GM18502 (cell line): ENCODE measurements around the gene TAF1B.
A peak's percentile ranks its signal among the peaks of the same experiment; 100 is the strongest.

Source experiments
- ATAC-seq: cut with Tn5 transposase; IDR thresholded peaks from one replicate; pipeline ENCODE4 v1.9.1; 2021; ENCODE audit warnings: mild to moderate bottlenecking; ENCODE audit not compliant: unreplicated experiment, poor library complexity

Gene TAF1B

DNA sequence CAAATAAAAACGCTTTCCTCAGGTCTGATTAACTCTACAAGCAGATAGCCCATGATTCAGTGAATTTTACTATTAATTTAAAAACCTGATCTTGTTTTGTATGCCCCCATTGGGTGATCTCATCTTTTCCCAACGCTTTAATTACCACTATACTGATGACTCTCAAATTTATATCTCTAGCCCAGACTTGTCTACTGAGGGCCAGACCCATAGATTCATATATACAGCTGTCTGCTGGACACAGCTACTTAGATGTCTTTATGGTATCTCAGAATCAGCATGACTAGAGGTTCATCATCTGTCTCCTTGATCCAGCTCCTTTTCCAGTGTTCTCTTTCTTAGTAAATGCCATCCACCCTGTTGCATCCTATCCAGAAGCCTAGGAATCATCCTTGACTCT is 33.8 kb downstream of the TAF1B start:
- no peak for ATAC-seq

DNA sequence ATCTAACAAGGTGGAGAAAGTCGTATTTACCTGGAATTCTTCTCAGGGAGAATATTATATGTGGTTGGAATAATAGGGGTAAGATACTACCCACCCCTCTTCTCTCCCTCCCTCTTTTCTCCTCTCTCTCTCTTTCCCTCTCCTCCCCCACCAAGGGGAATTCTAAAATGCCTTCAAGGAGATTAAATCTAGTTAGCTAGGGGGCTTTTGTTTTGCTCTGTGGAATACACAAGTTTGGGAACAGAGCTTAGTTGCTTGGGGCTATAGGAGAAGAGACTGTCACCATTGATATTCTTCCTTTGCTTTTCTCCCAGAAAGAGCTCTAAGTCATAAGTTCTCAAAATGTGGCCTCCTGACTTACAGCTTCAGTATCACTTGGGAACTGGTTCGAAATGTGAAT is 34.5 kb downstream of the TAF1B start:
- ATAC-seq: no peak

GRCh38 chr2:9879455-9880194 is 36.4 kb downstream of the TAF1B start:
- ATAC-seq: no peak

DNA sequence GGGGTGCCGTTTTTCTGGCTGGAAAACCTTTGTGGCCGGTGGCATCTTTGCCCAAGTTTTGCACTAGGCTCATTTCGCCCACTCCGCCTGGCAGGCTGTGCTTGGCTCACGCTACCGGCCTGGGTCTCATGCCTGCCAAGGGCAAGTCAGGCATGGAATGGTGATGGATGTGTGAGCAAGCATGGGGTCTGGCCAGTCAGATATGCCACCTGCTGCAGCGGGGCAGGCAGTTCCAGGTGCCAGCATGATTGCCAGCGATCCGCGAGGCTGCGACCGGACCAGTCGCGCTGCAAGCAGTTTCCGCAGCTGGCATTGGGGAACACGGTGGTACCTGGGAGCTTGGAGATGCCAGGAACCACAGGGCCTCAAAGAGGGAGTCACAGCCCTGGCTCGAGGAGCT is 40.6 kb downstream of the TAF1B start:
- no peak for ATAC-seq

GRCh38 chr2:9884436-9884835 is 41.2 kb downstream of the TAF1B start:
- no peak for ATAC-seq

DNA sequence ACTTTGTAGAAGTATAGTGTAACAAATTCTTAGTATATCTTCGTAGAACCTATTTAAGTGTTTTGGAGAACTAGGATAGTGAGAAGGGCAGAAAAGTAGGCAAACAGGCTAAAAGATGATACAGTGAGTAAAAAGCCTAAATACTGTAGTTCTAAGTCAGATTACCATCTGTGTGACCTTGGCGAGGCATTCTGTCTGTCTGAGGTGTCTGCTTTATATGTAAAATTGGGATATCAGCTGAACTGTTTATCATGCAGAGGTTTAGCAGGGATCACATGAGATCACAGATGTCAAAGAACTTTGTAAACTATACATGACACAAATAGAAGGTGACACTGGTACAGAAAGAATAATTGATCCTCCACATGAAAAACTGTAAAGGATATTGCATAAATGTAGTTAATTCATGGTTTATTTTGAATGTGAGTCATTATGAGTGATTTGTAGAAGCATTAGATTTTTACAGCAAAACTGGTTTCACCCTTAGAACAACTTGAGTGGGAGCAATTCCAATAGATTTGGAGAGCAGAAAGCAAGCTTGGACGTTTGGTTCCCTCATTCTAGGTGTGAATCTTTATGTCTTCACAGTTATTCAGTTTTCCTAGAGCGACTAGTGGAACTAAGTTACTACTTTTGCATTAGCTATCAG is 41.9 kb downstream of the TAF1B start:
- no peak for ATAC-seq

DNA sequence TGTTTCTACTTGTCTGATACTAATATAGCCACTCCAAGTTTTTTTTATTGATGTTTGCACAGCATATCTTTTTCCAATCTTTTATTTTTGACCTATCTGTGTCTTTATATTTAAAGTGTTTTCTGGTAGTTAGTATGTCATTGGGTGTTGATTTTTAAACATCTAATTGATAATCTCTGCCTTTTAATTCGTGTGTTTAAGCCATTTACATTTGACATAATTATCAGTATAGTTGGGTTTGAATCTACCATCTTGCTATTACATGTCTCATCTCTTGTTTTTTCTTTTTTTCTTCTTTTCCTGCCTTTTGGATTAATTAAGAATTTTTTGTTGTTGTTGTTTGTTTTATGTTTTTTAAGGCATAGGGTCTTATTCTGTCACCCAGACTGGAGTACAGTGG is 44.2 kb downstream of the TAF1B start:
- ATAC-seq: no peak

GRCh38 chr2:9889812-9890261 is 46.6 kb downstream of the TAF1B start:
- ATAC-seq: no peak

DNA sequence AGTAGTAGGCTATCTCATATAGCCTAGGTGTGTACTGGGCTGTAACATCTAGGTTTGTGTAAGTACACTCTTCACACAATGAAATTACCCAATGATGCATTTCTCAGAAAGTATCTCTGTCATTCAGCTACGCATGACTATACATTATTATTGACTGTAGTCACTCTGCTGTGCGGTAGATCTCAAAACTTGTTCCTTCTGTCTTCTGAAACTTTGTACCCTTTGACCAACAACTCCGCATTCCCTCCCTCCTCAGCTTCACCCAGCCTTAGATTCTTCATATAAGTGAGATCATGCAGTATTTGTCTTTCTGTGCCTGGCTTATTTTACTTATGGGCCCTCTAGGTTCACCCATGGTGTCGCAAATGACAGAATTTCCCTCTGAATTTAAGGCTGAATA is 49.0 kb downstream of the TAF1B start:
- no peak for ATAC-seq

GRCh38 chr2:9895669-9896590 is 52.7 kb downstream of the TAF1B start:
- ATAC-seq: no peak

DNA sequence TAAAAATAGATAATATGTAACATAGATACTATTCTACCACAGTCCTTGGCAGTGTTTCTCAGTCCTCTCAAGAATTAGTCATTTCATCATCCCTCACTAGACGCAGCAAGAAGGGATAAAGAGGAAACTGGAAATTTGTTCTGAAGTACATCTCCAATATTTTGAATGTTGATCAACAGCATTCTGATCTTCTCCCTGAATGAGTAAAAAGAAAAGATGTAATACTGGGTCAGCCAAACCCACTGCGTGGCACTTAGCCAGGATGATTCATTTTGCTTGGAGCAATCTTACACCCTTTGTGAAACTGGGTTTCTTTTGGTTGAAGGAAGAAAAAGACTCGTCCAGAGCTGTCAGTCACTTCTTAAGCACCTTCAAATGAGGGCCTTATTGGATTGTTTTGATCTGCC is 54.1 kb downstream of the TAF1B start:
- ATAC-seq: peak; percentile 82

- no peak for ATAC-seq
Measured at GRCh38 chr2:9897846-9898245, 54.6 kb downstream of the TAF1B start.

DNA sequence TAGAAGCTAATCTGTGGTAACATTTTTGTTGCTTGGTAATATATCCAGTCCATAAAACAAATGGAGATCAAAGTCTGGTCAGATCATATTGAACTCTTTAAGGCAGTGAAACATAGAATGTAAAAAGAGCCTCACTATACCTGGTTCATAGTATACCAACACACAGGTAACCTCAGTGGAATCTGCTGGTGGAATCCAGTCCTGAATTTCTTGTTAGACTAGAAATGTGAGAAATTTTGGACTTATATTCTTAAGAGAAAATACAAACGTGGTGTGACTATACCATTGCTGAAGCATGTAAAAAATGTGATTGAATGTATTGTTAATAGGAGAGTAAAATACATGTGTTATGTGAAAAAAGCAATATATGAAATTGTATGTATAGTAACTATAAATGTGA is 62.1 kb downstream of the TAF1B start:
- ATAC-seq: no peak

DNA sequence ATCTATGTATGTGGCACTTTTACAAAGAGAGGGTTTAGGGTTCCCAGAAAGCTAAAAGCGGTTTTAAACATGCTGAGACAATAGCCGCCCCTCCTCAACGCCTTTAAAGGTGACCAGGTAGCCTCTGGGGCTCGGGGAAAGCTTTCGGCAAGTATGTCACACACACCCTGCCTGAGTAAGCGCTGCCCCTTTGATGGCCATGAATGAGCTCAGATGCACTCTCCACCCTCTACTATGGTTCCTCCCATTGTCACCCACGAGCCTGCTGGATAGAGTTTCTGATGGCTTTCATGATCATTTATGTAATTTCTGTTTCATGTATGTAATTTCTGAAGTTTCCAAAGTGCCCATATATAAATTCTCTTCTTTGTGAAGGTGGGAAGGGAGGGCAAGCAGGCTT is 64.1 kb downstream of the TAF1B start:
- ATAC-seq: no peak

DNA sequence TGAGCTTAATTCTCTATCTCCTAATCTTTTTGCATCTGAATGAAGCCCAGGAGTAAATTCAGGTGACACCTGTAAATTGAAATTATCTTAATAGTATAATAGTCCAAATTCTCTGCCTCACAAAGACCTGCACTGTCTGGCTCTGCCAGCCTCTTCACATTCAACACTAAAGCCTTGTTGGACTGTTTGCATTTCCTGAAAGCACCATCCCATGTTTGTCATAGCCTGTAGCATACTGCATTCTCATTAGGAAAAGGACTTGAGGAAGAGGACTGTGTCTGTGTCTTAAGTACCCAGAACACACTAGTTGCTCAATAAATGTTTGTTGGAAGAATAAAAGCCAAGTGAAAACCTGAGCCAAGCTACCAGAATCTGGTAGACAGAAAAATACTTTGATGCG is 65.4 kb downstream of the TAF1B start:
- no peak for ATAC-seq

- ATAC-seq: no peak
Measured at GRCh38 chr2:9909106-9909505, 65.8 kb downstream of the TAF1B start.

DNA sequence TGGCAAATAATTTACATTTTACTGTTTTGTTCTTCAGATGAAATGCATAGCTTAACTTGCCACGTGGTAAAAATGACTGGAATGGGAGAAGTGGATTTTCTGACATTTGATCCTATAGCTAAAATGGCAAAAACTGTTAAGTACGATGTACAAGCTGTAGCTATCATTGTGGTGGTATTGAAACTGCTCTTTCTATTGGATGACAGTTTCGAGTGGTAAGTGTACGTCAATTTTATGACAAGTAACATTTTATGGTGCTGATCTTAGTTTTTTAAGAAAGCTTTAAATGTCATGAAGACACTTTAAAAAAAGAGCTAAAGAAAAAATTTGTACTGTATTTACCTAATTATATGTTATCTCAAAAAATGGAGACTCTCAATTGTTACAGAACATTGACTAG is 67.4 kb downstream of the TAF1B start:
- no peak for ATAC-seq

DNA sequence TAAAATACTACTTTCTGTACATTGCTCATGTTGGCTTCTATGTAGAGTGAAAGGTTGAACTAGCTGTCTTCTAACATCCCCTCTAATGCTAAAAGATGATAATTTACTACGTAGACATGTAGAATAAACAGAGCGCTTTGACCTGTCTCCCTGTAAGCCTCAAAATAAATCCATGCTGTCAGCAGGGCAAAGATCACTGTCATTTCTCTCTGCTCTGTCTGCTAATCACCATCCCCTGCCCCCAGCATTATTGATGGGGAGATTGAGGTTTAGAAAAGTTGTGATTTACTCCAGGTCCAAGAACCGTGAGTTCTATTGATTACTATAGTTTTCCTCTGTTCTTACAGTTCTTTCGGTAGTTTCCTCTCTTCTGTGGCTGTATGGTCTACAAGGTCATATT is 69.2 kb downstream of the TAF1B start:
- ATAC-seq: no peak

DNA sequence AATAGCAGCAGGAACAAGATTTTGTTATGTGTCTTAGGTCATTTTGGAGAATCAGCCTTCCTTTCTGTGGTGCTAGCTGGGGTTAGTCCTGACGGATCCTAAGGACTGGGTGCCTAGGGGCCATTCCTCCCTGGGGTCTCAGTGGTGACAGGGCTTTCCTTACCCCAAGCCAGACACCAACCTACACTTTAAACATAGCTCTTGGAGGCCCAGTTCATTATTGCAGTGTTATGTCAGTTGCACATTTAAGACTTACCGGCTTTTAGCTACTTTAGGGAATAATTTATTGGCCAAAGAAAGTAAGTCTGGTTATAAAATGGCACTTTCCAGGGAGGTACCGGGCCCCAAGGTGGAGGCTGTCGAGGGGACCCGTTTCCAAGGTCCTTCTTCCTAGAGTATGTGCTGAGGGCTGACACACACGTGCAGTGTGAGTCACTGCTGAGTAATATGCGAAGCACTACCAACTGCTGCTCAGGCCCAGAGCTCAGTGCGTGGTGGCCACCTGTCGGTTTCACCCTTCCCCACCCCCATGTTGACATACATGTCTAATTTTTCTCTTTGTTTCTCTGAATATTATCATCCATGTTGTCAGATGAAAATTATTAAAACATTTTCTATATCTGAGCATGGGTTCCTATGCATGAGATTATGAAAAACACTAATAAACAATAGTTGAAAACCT is 71.3 kb downstream of the TAF1B start:
- peak; percentile 100 for ATAC-seq

DNA sequence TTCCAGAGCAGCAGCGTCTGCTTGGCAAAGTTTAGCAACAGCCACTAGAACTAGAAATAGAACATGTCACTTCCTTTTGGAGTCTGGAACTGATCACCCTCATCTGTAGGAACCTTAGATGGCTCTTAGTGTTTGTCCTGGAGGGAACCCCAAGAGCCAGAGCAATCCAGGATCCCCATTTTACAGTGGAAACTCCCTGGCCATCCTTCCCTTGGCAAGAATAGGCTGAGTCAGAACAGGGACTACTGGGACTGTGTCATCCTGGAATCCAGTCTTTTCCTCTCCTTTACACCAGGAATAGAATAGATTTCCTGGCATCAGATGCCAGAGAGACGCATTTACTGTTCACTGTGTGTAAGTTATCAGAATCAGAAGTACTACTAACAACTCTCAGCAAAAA is 75.0 kb downstream of the TAF1B start:
- ATAC-seq: no peak

DNA sequence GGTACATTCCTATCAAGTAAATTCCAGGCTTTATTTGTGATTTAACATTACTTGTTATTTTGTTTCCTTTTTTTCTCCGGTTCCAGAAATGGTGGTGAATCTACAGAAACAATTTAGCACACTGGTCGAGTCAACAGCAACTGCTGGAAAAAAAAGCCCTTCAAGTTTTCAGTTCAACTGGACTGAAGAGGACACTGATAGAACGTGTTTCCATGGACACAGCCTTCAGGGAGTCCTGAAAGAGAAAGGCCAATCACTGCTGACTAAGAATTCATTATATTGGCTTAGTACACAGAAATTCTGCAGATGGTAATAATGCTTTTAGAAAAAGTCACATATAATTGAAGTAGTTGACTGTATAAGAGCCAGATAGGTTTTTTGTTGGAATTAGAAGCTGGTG is 76.2 kb downstream of the TAF1B start:
- ATAC-seq: no peak
